Stomach (tissue), 4 donors: ENCODE results near the gene FRAT2.

Experiments used
- EP300 ChIP-seq: sonication (generic); formaldehyde crosslinking; IDR thresholded peaks from one replicate; pipeline ENCODE4 v1.6.1; 2017; ENCODE audit warnings: antibody characterized with exemption
- POLR2A ChIP-seq, 4 donors: fragments of 450-650 bp; IDR thresholded peaks; one replicate each; pipeline ENCODE4 v1.6.1; 2016; ENCODE audit warnings: antibody characterized with exemption in 4 of 4, control low read depth in 2 of 4, mild to moderate bottlenecking in 1 of 4, moderate library complexity in 1 of 4
- POLR2AphosphoS5 ChIP-seq, 3 donors: sonication (generic); formaldehyde crosslinking; IDR thresholded peaks; one replicate each; pipeline ENCODE4 v1.6.1; 2016; ENCODE audit warnings: antibody characterized with exemption in 3 of 3
- TF ChIP-seq, protein P1 (sequence below), 7 experiments: fragments of 450-650 bp in 4 of 7; fragments of 200-600 bp in 3 of 7; sonication (generic) in 3 of 7; IDR thresholded peaks; one replicate each; pipeline ENCODE4 v1.5.1; 2016 to 2019; ENCODE audit warnings: antibody characterized with exemption in 7 of 7, control low read depth in 2 of 7, mild to moderate bottlenecking in 1 of 7

DNA sequence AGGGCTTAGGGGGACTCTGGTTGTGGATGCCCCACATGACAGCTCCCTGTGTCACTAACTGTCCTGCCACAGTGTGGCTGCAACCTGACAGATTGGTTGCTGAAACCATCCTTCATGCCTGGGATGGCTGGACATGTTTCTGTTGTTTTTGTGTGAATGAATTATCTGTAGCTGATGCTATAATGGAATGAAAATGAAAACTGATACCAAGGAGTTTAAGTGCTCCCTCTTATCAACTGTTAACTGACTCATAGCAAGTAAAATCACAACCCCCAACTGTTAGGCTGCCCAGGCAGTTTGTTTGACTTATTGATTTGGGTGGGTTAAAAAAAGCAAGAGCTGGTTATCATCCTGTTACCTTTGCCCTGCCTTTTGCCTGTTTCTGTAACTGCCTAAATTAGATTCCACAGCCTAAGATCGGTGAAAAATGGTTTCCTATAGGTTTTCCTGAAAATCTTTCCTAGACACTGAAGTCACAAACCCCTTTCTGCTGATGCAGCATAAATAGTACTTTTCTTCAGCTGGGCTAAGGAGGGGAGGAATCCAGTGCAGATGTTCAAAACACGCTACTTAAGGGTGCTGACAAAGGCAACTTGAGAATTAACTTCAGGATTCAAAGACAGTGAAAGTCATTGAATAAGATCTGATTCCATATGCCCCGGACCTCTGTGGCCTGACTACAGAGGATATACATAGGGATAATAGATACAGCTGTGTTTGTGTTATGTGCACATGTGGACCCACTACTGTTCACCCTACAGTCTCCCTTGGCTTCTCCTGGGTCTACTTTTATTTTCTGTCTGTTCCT, 5.7 kb downstream of the FRAT2 start:
- TF ChIP-seq, protein P1, sequence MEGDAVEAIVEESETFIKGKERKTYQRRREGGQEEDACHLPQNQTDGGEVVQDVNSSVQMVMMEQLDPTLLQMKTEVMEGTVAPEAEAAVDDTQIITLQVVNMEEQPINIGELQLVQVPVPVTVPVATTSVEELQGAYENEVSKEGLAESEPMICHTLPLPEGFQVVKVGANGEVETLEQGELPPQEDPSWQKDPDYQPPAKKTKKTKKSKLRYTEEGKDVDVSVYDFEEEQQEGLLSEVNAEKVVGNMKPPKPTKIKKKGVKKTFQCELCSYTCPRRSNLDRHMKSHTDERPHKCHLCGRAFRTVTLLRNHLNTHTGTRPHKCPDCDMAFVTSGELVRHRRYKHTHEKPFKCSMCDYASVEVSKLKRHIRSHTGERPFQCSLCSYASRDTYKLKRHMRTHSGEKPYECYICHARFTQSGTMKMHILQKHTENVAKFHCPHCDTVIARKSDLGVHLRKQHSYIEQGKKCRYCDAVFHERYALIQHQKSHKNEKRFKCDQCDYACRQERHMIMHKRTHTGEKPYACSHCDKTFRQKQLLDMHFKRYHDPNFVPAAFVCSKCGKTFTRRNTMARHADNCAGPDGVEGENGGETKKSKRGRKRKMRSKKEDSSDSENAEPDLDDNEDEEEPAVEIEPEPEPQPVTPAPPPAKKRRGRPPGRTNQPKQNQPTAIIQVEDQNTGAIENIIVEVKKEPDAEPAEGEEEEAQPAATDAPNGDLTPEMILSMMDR (IDR thresholded peaks at IDR 0.05), result no peak
- TF ChIP-seq POLR2A (IDR thresholded peaks at IDR 0.05) (no peak), POLR2AphosphoS5 (IDR thresholded peaks at IDR 0.05) (peak in 1 of 3 donors; percentile 55), EP300 (no peak)
